HCT116 (cell line): ENCODE measurements around the gene AFAP1L1. TPM values are rescaled to one million over a fixed set of nuclear protein-coding genes. Genes with fewer than 3 reads are reported as not detected.

ENCODE experiments used
- ATAC-seq: fragments of 200-7000 bp; cut with Tn5 transposase; 2 replicates; pipeline ENCODE4 v1.9.1; 2020; ENCODE audit warnings: mild to moderate bottlenecking, moderate library complexity
- BruUV-seq: library from RNA; stranded (reverse); fragments of 400-500 nt; replicated peaks from 2 replicates; lab custom pipeline; 2021; lab: Mats Ljungman, UMichigan
- CTCF ChIA-PET: fragments of 300-600 bp; sonication (Branson Sonifier 250); formaldehyde crosslinking; loops from one replicate; lab custom pipeline; 2021; ENCODE audit warnings: antibody characterized with exemption; lab: Charles Lee
- POLR2A ChIA-PET: fragments of 300-600, 350-600 bp; sonication (Branson Sonifier 250); formaldehyde crosslinking; loops from one replicate; lab custom pipeline; 2021; ENCODE audit warnings: antibody characterized with exemption; lab: Charles Lee
- RAD21 ChIA-PET, 2 experiments: fragments of 300-600 bp; sonication (Branson Sonifier 250); formaldehyde crosslinking; loops; one replicate each; lab custom pipeline; 2023; ENCODE audit warnings: low total read pairs in 2 of 2; ENCODE audit not compliant: uncharacterized antibody in 2 of 2, unreplicated experiment in 2 of 2, low non-redundant PET in 1 of 2; lab: Charles Lee
- DNase-seq: peaks from one replicate; pipeline ENCODE4 v3.0.0-alpha.2; 2010; ENCODE audit warnings: low read depth, low spot score
- H2AFZ ChIP-seq: fragments of 200-600 bp; shearing (Covaris generic), sonication (generic); 2 replicates; pipeline ENCODE4 v1.6.1; 2017; ENCODE audit warnings: low read depth, mixed run types, mixed read lengths, antibody characterized with exemption, low read length; ENCODE audit not compliant: poor library complexity, severe bottlenecking
- H3K27ac ChIP-seq: 2 replicates; pipeline ENCODE4 v1.5.1; 2012; ENCODE audit warnings: low read depth, low read length
- H3K27me3 ChIP-seq: fragments of 200-600 bp; sonication (generic); 2 replicates; pipeline ENCODE4 v1.6.1; 2016; ENCODE audit warnings: mixed run types, low read length, mixed read lengths; ENCODE audit not compliant: insufficient read depth
- H3K36me3 ChIP-seq, 2 experiments: fragments of 200-500 bp in 1 of 2; fragments of 200-600 bp in 1 of 2; sonication (Bioruptor generic) in 1 of 2; sonication (generic) in 1 of 2; 2 replicates each; pipeline versions ENCODE4 v1.5.1 to v1.6.1; 2014 to 2016; ENCODE audit warnings: low read length in 2 of 2, inconsistent platforms in 1 of 2, mixed read lengths in 1 of 2, mixed run types in 1 of 2; ENCODE audit not compliant: insufficient read depth in 2 of 2, control insufficient read depth in 1 of 2
- H3K4me1 ChIP-seq, 2 experiments: fragments of 200-600 bp in 1 of 2; sonication (generic) in 1 of 2; 2 replicates each; pipeline versions ENCODE4 v1.5.1 to v1.6.1; 2012 to 2017; ENCODE audit warnings: low read length in 2 of 2, inconsistent platforms in 1 of 2, mild to moderate bottlenecking in 1 of 2, mixed read lengths in 1 of 2, mixed run types in 1 of 2, moderate library complexity in 1 of 2; ENCODE audit not compliant: insufficient read depth in 2 of 2, control insufficient read depth in 1 of 2
- H3K4me2 ChIP-seq: fragments of 200-600 bp; sonication (generic); 2 replicates; pipeline ENCODE4 v1.6.1; 2017; ENCODE audit warnings: mixed run types, low read length, mixed read lengths
- H3K4me3 ChIP-seq, 2 experiments: fragments of 200-600 bp in 1 of 2; sonication (generic) in 1 of 2; replicated peaks in 1 of 2; 2 replicates each; pipeline ENCODE4 v1.5.1; 2011 to 2016; ENCODE audit warnings: low read length in 2 of 2, control low read depth in 1 of 2, low read depth in 1 of 2, mild to moderate bottlenecking in 1 of 2, mixed read lengths in 1 of 2, mixed run types in 1 of 2
- H3K79me2 ChIP-seq: fragments of 200-600 bp; sonication (generic); 2 replicates; pipeline ENCODE4 v1.6.1; 2017; ENCODE audit warnings: mild to moderate bottlenecking, mixed run types, low read length, moderate library complexity, mixed read lengths; ENCODE audit not compliant: insufficient read depth
- H3K9ac ChIP-seq: fragments of 200-600 bp; sonication (generic); 2 replicates; pipeline ENCODE4 v1.6.1; 2016; ENCODE audit warnings: low read length, mixed read lengths
- H3K9me2 ChIP-seq: fragments of 200-600 bp; sonication (generic), shearing (Covaris generic); 2 replicates; pipeline ENCODE4 v1.6.1; 2017; ENCODE audit warnings: mixed run types, mild to moderate bottlenecking, moderate library complexity; ENCODE audit not compliant: insufficient read depth
- H3K9me3 ChIP-seq, 2 experiments: fragments of 200-500 bp in 1 of 2; fragments of 200-600 bp in 1 of 2; sonication (Bioruptor generic) in 1 of 2; sonication (generic) in 1 of 2; 2 replicates each; pipeline ENCODE4 v1.6.1; 2014 to 2017; ENCODE audit warnings: low read length in 2 of 2, mixed read lengths in 2 of 2, inconsistent platforms in 1 of 2, low read depth in 1 of 2, mild to moderate bottlenecking in 1 of 2, mixed run types in 1 of 2, moderate library complexity in 1 of 2; ENCODE audit not compliant: control insufficient read depth in 1 of 2, insufficient read depth in 1 of 2
- H4K20me1 ChIP-seq: fragments of 200-600 bp; sonication (generic), shearing (Covaris generic); 2 replicates; pipeline ENCODE4 v1.6.1; 2017; ENCODE audit warnings: mixed run types, mild to moderate bottlenecking, moderate library complexity; ENCODE audit not compliant: insufficient read depth
- CEBPB ChIP-seq: IDR thresholded peaks from 2 replicates; pipeline ENCODE4 v1.6.1; 2012; ENCODE audit warnings: low read depth
- EGR1 ChIP-seq: IDR thresholded peaks from 2 replicates; pipeline ENCODE4 v1.6.1; 2012; ENCODE audit warnings: low read depth
- ELF1 ChIP-seq: IDR thresholded peaks from 2 replicates; pipeline ENCODE4 v1.6.1; 2012; ENCODE audit warnings: low read depth, borderline replicate concordance
- FOSL1 ChIP-seq: IDR thresholded peaks from 2 replicates; pipeline ENCODE4 v1.6.1; 2012; ENCODE audit warnings: low read depth
- JUND ChIP-seq: IDR thresholded peaks from 2 replicates; pipeline ENCODE4 v1.6.1; 2012
- RAD21 ChIP-seq: IDR thresholded peaks from 2 replicates; pipeline ENCODE4 v1.6.1; 2012; ENCODE audit warnings: low read depth, mild to moderate bottlenecking
- SIN3A ChIP-seq: IDR thresholded peaks from 2 replicates; pipeline ENCODE4 v1.6.1; 2012; ENCODE audit warnings: low read depth
- SP1 ChIP-seq: IDR thresholded peaks from 2 replicates; pipeline ENCODE4 v1.6.1; 2012; ENCODE audit warnings: low read depth
- SRF ChIP-seq: IDR thresholded peaks from 2 replicates; pipeline ENCODE4 v1.6.1; 2012; ENCODE audit warnings: low read depth
- ZFX ChIP-seq: fragments of 450-650 bp; IDR thresholded peaks from 2 replicates; pipeline ENCODE4 v1.6.1; 2017
- intact Hi-C: fragments of 100-400 bp; cut with micrococcal nuclease; formaldehyde crosslinking; loops from 2 replicates; pipeline ENCODE4 v1.10.0; 2022
- total RNA-seq: library from RNA; stranded (reverse); gene quantifications from one replicate; pipeline ENCODE4 v1.2.1, GENCODE V29; 2021; ENCODE audit not compliant: unreplicated experiment
- TF ChIP-seq, protein P1 (sequence below), 3 experiments: fragments of 200-600 bp in 1 of 3; sonication (generic) in 1 of 3; IDR thresholded peaks in 2 of 3; conservative IDR thresholded peaks in 1 of 3; 2 replicates each; pipeline ENCODE4 v1.5.1; 2012 to 2017; ENCODE audit warnings: low read depth in 2 of 3, low read length in 2 of 3, antibody characterized with exemption in 1 of 3, borderline replicate concordance in 1 of 3, control low read depth in 1 of 3, mild to moderate bottlenecking in 1 of 3, mixed read lengths in 1 of 3, mixed run types in 1 of 3, moderate library complexity in 1 of 3; ENCODE audit not compliant: insufficient read depth in 1 of 3
- TF ChIP-seq, protein P2 (sequence below): IDR thresholded peaks from 2 replicates; pipeline ENCODE4 v1.6.1; 2012

AFAP1L1 gene
- total RNA-seq, 1 experiment from 2014 or later, result 4.3 TPM

DNA sequence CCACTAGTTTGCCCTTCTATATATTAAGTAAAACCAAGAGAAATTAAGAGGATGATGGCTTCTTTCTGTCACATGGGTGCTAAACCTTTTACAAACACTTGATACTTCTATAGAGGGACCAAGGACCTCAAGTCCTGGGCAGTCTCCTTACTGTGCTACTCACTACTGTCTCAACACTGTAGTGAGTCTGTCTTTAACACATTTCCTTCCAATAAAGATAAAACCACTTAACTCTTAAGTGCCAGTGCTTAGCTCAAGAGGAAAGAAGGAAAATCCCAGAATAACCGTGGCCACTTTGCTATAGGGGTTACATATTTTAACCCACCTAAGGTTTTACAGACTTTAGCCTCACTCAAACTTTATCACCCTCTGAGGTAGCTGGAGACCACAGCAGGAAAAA is 69.3 kb downstream of the AFAP1L1 start:
- POLR2A ChIA-PET, result no interaction called here

DNA sequence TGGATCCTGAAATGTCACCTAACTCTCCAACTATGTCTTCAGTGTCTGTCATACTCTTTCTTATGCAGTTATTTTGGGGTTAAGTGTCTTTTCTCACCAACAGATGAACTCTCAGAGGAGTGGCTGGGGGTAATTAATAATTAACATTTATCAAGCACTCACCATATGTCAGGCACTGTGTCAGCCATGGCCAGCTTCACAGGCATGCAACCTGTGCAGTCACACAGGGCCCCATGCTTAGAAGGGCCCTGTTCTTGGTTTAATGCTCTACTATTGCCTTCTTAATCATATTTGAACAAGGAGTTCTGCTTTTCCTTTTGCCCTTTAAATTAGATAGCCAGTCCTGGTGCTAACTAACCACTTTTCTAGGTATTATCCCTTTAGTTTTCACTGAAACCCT is 70.2 kb downstream of the AFAP1L1 start:
- no peaks in the 10 kb centered on the region for H3K9me2 ChIP-seq
- DNase-seq, result no peak
- ATAC-seq, result no peak
- no peaks in the 10 kb centered on the region for H3K27me3 ChIP-seq
- intact Hi-C loops, result no loop called here
- ChIA-PET RAD21 (no interaction called here), CTCF (no interaction called here), POLR2A (no interaction called here)
- H3K4me1 ChIP-seq, result peaks cover under 1 to 8% of the 10 kb centered on the region in 2 experiments; a peak in 3 of 4 replicates
- no peak overlapping the region for H3K9ac ChIP-seq
- H3K36me3 ChIP-seq, result no peaks in the 10 kb centered on the region
- H3K4me3 ChIP-seq, result no peak overlapping the region
- TF ChIP-seq, protein P1, sequence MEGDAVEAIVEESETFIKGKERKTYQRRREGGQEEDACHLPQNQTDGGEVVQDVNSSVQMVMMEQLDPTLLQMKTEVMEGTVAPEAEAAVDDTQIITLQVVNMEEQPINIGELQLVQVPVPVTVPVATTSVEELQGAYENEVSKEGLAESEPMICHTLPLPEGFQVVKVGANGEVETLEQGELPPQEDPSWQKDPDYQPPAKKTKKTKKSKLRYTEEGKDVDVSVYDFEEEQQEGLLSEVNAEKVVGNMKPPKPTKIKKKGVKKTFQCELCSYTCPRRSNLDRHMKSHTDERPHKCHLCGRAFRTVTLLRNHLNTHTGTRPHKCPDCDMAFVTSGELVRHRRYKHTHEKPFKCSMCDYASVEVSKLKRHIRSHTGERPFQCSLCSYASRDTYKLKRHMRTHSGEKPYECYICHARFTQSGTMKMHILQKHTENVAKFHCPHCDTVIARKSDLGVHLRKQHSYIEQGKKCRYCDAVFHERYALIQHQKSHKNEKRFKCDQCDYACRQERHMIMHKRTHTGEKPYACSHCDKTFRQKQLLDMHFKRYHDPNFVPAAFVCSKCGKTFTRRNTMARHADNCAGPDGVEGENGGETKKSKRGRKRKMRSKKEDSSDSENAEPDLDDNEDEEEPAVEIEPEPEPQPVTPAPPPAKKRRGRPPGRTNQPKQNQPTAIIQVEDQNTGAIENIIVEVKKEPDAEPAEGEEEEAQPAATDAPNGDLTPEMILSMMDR (IDR thresholded peaks at IDR 0.05 in 2 of 3, conservative IDR thresholded peaks at IDR 0.05 in 1 of 3; ENCODE audit: borderline replicate concordance in 1 of 3, insufficient read depth in 1 of 3, low read depth in 2 of 3, low read length in 2 of 3), result no peak
- no peak for TF ChIP-seq SIN3A
- TF ChIP-seq EGR1, result no peak
- TF ChIP-seq CEBPB, result no peak
- no peak for TF ChIP-seq SP1
- no peak for TF ChIP-seq SRF
- no peak for TF ChIP-seq FOSL1
- no peak for TF ChIP-seq ELF1
- H4K20me1 ChIP-seq, result no peaks in the 10 kb centered on the region
- no peak overlapping the region for H3K27ac ChIP-seq
- H2AFZ ChIP-seq, result no peak overlapping the region
- BruUV-seq, result no TSS peak
- no peaks in the 10 kb centered on the region for H3K9me3 ChIP-seq
- no peak overlapping the region for H3K4me2 ChIP-seq
- H3K79me2 ChIP-seq, result peaks cover 16% of the 10 kb centered on the region

More for the DNA sequence above, 69.3 kb downstream of the AFAP1L1 start:
- ChIA-PET RAD21 (no interaction called here), CTCF (no interaction called here)
- Histone ChIP-seq H2AFZ (no peak overlapping the region), H3K9ac (no peak overlapping the region), H3K4me1 (peaks cover 0 to 7% of the 10 kb centered on the region in 2 experiments; a peak in 2 of 4 replicates), H3K4me2 (no peak overlapping the region), H4K20me1 (no peaks in the 10 kb centered on the region), H3K27ac (no peak overlapping the region), H3K9me2 (no peaks in the 10 kb centered on the region), H3K4me3 (no peak overlapping the region), H3K79me2 (peaks cover 7% of the 10 kb centered on the region), H3K36me3 (no peaks in the 10 kb centered on the region), H3K9me3 (no peaks in the 10 kb centered on the region), H3K27me3 (no peaks in the 10 kb centered on the region)
- BruUV-seq, result no TSS peak
- DNase-seq, result no peak
- TF ChIP-seq, protein P2, sequence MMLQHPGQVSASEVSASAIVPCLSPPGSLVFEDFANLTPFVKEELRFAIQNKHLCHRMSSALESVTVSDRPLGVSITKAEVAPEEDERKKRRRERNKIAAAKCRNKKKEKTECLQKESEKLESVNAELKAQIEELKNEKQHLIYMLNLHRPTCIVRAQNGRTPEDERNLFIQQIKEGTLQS, result no peak
- no peak for TF ChIP-seq RAD21
- TF ChIP-seq SRF, result no peak
- no peak for TF ChIP-seq EGR1
- no peak for TF ChIP-seq CEBPB
- no peak for TF ChIP-seq JUND
- TF ChIP-seq FOSL1, result no peak
- no peak for TF ChIP-seq ZFX
- no peak for ATAC-seq
- intact Hi-C loops, result no loop called here
